ENCODE data around the gene ZNF362. TPM values are rescaled to one million over a fixed set of nuclear protein-coding genes. Genes with fewer than 3 reads are reported as not detected.
A peak's percentile ranks its signal among the peaks of the same experiment; 100 is the strongest.

ZNF362 gene
- total and polyA plus RNA-seq, 2 of the 13 experiments (the other 11 are each of a cell fraction or from before 2014, with no cell fraction given) = 8.3 to 14.2 TPM

- TF ChIP-seq CTCF (CRISPR knock-in tag; IDR thresholded peaks at IDR 0.05) = no peak
- TF ChIP-seq HNF4A (CRISPR knock-in tag; IDR thresholded peaks at IDR 0.05) = no peak
- peak; percentile 66 for TF ChIP-seq PITX1 (CRISPR knock-in tag; IDR thresholded peaks at IDR 0.05)
- TF ChIP-seq ZNF552 (CRISPR knock-in tag; IDR thresholded peaks at IDR 0.05; ENCODE audit: borderline replicate concordance) = no peak
- TF ChIP-seq ZNF383 (CRISPR knock-in tag; IDR thresholded peaks at IDR 0.05; ENCODE audit: borderline replicate concordance) = no peak
- no peak for TF ChIP-seq MXD4 (CRISPR knock-in tag; IDR thresholded peaks at IDR 0.05)
- TF ChIP-seq USF2 (IDR thresholded peaks at IDR 0.05; ENCODE audit: low read depth, low read length) = no peak
- no peak for TF ChIP-seq USF2 (CRISPR knock-in tag; IDR thresholded peaks at IDR 0.05; ENCODE audit: borderline replicate concordance)
- TF ChIP-seq CENPT (CRISPR knock-in tag; IDR thresholded peaks at IDR 0.05; ENCODE audit: low read depth) = no peak
- no peak for TF ChIP-seq TFDP1 (CRISPR knock-in tag; IDR thresholded peaks at IDR 0.05; ENCODE audit: borderline replicate concordance)
- TF ChIP-seq TMF1 (CRISPR knock-in tag; IDR thresholded peaks at IDR 0.05; ENCODE audit: low read depth) = no peak
- TF ChIP-seq ZNF563 (CRISPR knock-in tag; IDR thresholded peaks at IDR 0.05) = peak; percentile 35; the same call in 1 of the 2 replicates
- TF ChIP-seq EP300 (IDR thresholded peaks at IDR 0.05; ENCODE audit: low read depth in 2 of 2, low read length in 2 of 2) = peak in 1 of 2 experiments; percentile 67; a peak in 2 of 4 replicates
- TF ChIP-seq EP300 (CRISPR knock-in tag; IDR thresholded peaks at IDR 0.05; ENCODE audit: borderline replicate concordance) = no peak
- TF ChIP-seq SATB2 (CRISPR knock-in tag; IDR thresholded peaks at IDR 0.05) = no peak
- TF ChIP-seq KLF15 (CRISPR knock-in tag; IDR thresholded peaks at IDR 0.05; ENCODE audit: borderline replicate concordance) = no peak
- TF ChIP-seq ZNF362 (CRISPR knock-in tag; IDR thresholded peaks at IDR 0.05; ENCODE audit: borderline replicate concordance) = no peak
Measured at GRCh38 chr1:33256471-33257206, at the start of gene ZNF362 (continued).

Data from HepG2 (cell line).